Pancreas (tissue), 10 donors: ENCODE measurements around the gene FAM53B. TPM values are rescaled to one million over a fixed set of nuclear protein-coding genes. Genes with fewer than 3 reads are reported as not detected.

Source experiments
- ATAC-seq, 4 donors: fragments of 200-7000 bp; cut with Tn5 transposase; one replicate each; pipeline versions ENCODE4 v1.8.0 to v1.9.1; 2020; ENCODE audit warnings: mild to moderate bottlenecking in 4 of 4, moderate library complexity in 4 of 4
- DNase-seq, 6 donors: peaks; one replicate each; pipeline ENCODE4 v3.0.0-alpha.2; 2020
- FAIRE-seq: peaks from 2 replicates; lab custom pipeline; 2012; peaks lifted over from hg19 to GRCh38; lab: Jason Lieb, UNC
- H3K27ac ChIP-seq, 4 donors: fragments of 200-600 bp; sonication (generic); 1 replicate in 3 of 4; 2 replicates in 1 of 4; pipeline versions ENCODE4 v1.5.0 to v1.8.0; 2020
- H3K27me3 ChIP-seq, 4 donors: fragments of 200-600 bp; one replicate each; pipeline ENCODE4 v1.8.0; 2021
- H3K36me3 ChIP-seq, 3 donors: fragments of 200-600 bp; sonication (generic) in 1 of 3; one replicate each; pipeline versions ENCODE4 v1.5.0 to v1.8.0; 2020 to 2021
- H3K4me1 ChIP-seq, 3 donors: fragments of 200-600 bp; one replicate each; pipeline ENCODE4 v1.8.0; 2021
- H3K4me3 ChIP-seq, 4 donors: fragments of 200-600 bp; sonication (generic) in 2 of 4; one replicate each; pipeline versions ENCODE4 v1.5.0 to v1.8.0; 2020 to 2021
- H3K9me3 ChIP-seq, 4 donors: fragments of 200-600 bp; one replicate each; pipeline ENCODE4 v1.8.0; 2021
- WGBS, 2 donors: extraction: QIAGEN DNeasy Blood & Tissue Kit; methylation state at CpG; one replicate each; pipeline ENCODE4 v1.1.7; 2013; 5-methylcytosine and 5-hydroxymethylcytosine counted together
- intact Hi-C, 3 donors: fragments of 100-400 bp; cut with DNase I; formaldehyde crosslinking; loops; one replicate each; pipeline versions ENCODE4 v1.11.1 to v1.14.2; 2022
- polyA plus RNA-seq, 2 donors: library from polyadenylated mRNA; stranded (reverse); fragments of 200-250 nt; gene quantifications; one replicate each; pipeline ENCODE4 v1.2.3, GENCODE V29; 2013
- total RNA-seq, 6 donors: library from RNA; stranded (reverse); fragmentation: NEBNext Ultra II Directional in 4 of 6; extraction: Animal tissue kit (Norgen Biotek cat#: 25700) in 4 of 6; gene quantifications; one replicate each; pipeline versions ENCODE4 v1.2.1 to v1.2.4, GENCODE V29; 2021 to 2023
- TF ChIP-seq, protein P1 (sequence below), 4 donors: fragments of 200-600 bp; sonication (generic) in 3 of 4; IDR thresholded peaks; one replicate each; pipeline versions ENCODE4 v1.5.0 to v1.8.0; 2021; ENCODE audit warnings: antibody characterized with exemption in 4 of 4
- donor health status: healthy with polysubstance abuse.
- donor health status: DM: no; HTN: no; CAD: no; lungs with moderate emphysema.
- donor health status: DM: no; HTN: no; CAD: no.
- donor health status: control.
- donor health status: control.
- donor health status: Bipolar disorder and iron deficiency.
- donor health status: DM: yes; HTN: yes; CAD: no.
- donor health status: DM: no; HTN: no; CAD: no.
- donor health status: DM: no; HTN: no; CAD: no.
- donor health status: DM: yes; HTN: yes; CAD: no.

The FAM53B gene
- total and polyA plus RNA-seq, 8 donors: 5.3 to 16.4 (median 8.5) TPM

- no peak for ATAC-seq
- TF ChIP-seq, protein P1, sequence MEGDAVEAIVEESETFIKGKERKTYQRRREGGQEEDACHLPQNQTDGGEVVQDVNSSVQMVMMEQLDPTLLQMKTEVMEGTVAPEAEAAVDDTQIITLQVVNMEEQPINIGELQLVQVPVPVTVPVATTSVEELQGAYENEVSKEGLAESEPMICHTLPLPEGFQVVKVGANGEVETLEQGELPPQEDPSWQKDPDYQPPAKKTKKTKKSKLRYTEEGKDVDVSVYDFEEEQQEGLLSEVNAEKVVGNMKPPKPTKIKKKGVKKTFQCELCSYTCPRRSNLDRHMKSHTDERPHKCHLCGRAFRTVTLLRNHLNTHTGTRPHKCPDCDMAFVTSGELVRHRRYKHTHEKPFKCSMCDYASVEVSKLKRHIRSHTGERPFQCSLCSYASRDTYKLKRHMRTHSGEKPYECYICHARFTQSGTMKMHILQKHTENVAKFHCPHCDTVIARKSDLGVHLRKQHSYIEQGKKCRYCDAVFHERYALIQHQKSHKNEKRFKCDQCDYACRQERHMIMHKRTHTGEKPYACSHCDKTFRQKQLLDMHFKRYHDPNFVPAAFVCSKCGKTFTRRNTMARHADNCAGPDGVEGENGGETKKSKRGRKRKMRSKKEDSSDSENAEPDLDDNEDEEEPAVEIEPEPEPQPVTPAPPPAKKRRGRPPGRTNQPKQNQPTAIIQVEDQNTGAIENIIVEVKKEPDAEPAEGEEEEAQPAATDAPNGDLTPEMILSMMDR (IDR thresholded peaks at IDR 0.05): no peak
- WGBS, 2 donors: 86 to 87% methylated on average over 14 of the region's 14 CpGs
- Histone ChIP-seq H3K36me3 (peaks cover 0 to 6% (median 0%) of the 10 kb centered on the region in 3 donors), H3K4me3 (no peak overlapping the region), H3K9me3 (no peaks in the 10 kb centered on the region), H3K27ac (no peak overlapping the region), H3K27me3 (no peaks in the 10 kb centered on the region), H3K4me1 (peaks cover 0 to 14% (median 14%) of the 10 kb centered on the region in 3 donors)
- intact Hi-C loops: no loop called here
- FAIRE-seq: no peak
- DNase-seq: no peak
Observed at GRCh38 chr10:124710266-124710881, 33.8 kb downstream of the FAM53B start.

GRCh38 chr10:124709861-124710260 is 34.3 kb downstream of the FAM53B start:
- no peak for DNase-seq
- Histone ChIP-seq H3K27ac (no peak overlapping the region), H3K36me3 (peaks cover 0 to 6% (median 0%) of the 10 kb centered on the region in 3 donors), H3K4me3 (no peak overlapping the region), H3K9me3 (no peaks in the 10 kb centered on the region), H3K4me1 (peaks cover 0 to 14% (median 14%) of the 10 kb centered on the region in 3 donors), H3K27me3 (no peaks in the 10 kb centered on the region)
- TF ChIP-seq, protein P1 (IDR thresholded peaks at IDR 0.05): no peak
- ATAC-seq: peak in 2 of 4 donors; percentile 26
- no peak for FAIRE-seq
- 90% methylated on average over 10 of the region's 10 CpGs for WGBS, 2 donors
- intact Hi-C loops: no loop called here

- peak overlapping the region in 1 of 4 donors; percentile 47 for H3K27ac ChIP-seq
- H3K4me1 ChIP-seq: peaks cover 0 to 16% (median 14%) of the 10 kb centered on the region in 3 donors
- intact Hi-C loops: no loop called here
- FAIRE-seq: no peak
- 82% methylated on average over 11 of the region's 11 CpGs for WGBS, 2 donors
- H3K9me3 ChIP-seq: no peaks in the 10 kb centered on the region
- H3K36me3 ChIP-seq: peaks cover 0 to 6% (median 0%) of the 10 kb centered on the region in 3 donors
- DNase-seq: no peak
- no peaks in the 10 kb centered on the region for H3K27me3 ChIP-seq
- TF ChIP-seq, protein P1 (IDR thresholded peaks at IDR 0.05): no peak
- H3K4me3 ChIP-seq: no peak overlapping the region
- ATAC-seq: peak in 3 of 4 donors; percentile 6 to 47 (median 22)
Observed at GRCh38 chr10:124708922-124709520, 35.2 kb downstream of the FAM53B start.

DNA sequence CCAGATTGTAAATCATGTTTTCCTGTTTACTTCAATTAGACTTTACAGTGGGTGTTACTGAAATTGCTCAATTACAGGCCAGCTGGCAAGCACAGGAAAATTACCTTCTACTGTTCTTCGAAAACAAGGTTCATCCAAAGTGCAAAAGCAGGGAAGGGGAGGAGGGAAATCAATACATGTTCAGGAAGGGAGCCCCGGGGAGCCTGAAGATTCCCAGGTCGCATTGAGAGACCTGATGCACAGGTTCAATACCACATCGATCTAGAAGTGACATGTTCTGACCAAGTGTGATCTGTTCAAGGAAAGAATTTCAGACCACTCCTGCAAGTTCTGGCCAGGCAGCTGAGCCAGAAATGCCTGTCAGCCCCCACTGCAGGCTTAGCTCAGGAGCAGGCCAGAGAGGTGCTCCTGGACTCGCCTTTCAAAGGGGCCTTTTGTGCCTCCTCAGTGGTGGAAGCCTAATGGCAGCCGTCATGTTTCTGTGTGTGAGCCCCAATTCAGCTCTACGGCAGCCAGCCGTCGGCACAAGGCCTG is 35.9 kb downstream of the FAM53B start:
- intact Hi-C loops: no loop called here
- ATAC-seq: peak; percentile 22 to 57 (median 31)
- no peak for FAIRE-seq
- DNase-seq: no peak
- 37 to 50% methylated on average over 9 of the region's 9 CpGs for whole genome bisulfite sequencing, 2 donors
- Histone ChIP-seq H3K27me3 (no peaks in the 10 kb centered on the region), H3K27ac (peak overlapping the region in 2 of 4 donors; percentile 31 to 47), H3K9me3 (no peaks in the 10 kb centered on the region), H3K4me3 (no peak overlapping the region), H3K36me3 (peaks cover 0 to 6% (median 0%) of the 10 kb centered on the region in 3 donors), H3K4me1 (peaks cover 6 to 23% (median 21%) of the 10 kb centered on the region in 3 donors)
- TF ChIP-seq, protein P1 (IDR thresholded peaks at IDR 0.05): no peak
